ENCODE data around the gene PXMP2. TPM values are rescaled to one million over a fixed set of nuclear protein-coding genes. Genes with fewer than 3 reads are reported as not detected.
"Not testable (repeated sequence)": the region's sequence is repeated elsewhere in the genome, so short reads cannot be mapped to it uniquely, and the experiment has no call there.

PXMP2 gene
- total RNA-seq, 4 donors from 2014 or later: 25.7 to 57.6 (median 38.4) TPM

DNA sequence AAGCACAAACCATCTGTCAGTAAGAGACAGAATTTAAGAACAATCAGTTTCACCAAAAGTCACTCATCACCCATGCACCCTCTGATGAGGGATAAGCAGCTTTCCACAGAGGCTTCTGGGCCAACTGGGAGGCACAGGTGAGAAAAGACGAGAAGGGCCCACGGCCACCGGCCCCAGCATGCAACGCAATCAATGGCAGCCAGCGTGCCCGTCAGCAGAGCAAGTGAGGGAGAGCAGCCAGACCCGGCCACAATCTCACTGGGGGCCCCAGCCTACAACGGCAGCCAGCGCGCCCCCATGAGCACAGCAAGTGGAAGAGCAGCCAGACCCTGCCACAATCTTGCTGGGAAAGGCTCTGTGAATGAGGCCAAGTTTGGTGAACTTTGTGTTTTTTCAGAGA is 60.9 kb downstream of the PXMP2 start:
- DNase-seq: no peak
- Histone ChIP-seq H3K27me3 (no peaks in the 10 kb centered on the region), H3K4me1 (no peaks in the 10 kb centered on the region), H3K36me3 (peaks cover 65 to 71% of the 10 kb centered on the region in 2 donors), H3K9me3 (no peaks in the 10 kb centered on the region), H3K27ac (no peak overlapping the region), H3K4me3 (replicated peaks in 1 of 3) (no peak overlapping the region)
- 91 to 98% methylated on average over 7 to 10 of the region's 10 CpGs for WGBS, 2 donors
- TF ChIP-seq, protein P1, sequence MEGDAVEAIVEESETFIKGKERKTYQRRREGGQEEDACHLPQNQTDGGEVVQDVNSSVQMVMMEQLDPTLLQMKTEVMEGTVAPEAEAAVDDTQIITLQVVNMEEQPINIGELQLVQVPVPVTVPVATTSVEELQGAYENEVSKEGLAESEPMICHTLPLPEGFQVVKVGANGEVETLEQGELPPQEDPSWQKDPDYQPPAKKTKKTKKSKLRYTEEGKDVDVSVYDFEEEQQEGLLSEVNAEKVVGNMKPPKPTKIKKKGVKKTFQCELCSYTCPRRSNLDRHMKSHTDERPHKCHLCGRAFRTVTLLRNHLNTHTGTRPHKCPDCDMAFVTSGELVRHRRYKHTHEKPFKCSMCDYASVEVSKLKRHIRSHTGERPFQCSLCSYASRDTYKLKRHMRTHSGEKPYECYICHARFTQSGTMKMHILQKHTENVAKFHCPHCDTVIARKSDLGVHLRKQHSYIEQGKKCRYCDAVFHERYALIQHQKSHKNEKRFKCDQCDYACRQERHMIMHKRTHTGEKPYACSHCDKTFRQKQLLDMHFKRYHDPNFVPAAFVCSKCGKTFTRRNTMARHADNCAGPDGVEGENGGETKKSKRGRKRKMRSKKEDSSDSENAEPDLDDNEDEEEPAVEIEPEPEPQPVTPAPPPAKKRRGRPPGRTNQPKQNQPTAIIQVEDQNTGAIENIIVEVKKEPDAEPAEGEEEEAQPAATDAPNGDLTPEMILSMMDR (IDR thresholded peaks at IDR 0.05): no peak
- no peak for TF ChIP-seq POLR2A (IDR thresholded peaks at IDR 0.05)
- intact Hi-C loops (cut with DNase I): no loop called here

- H3K4me1 ChIP-seq; intact Hi-C loops (cut with DNase I); H3K9me3 ChIP-seq; DNase-seq; H3K27me3 ChIP-seq; H3K27ac ChIP-seq; H3K4me3 ChIP-seq (replicated peaks in 1 of 3): not testable (repeated sequence)
- peaks cover 22 to 48% of the 10 kb centered on the region in 2 donors for H3K36me3 ChIP-seq
- 94 to 97% methylated on average over 7 of the region's 7 CpGs for WGBS, 2 donors
Measured at GRCh38 chr12:132753670-132754069, 66.3 kb downstream of the PXMP2 start.

- no peaks in the 10 kb centered on the region for H3K9me3 ChIP-seq
- no peak for TF ChIP-seq POLR2A (IDR thresholded peaks at IDR 0.05)
- TF ChIP-seq, protein P1 (IDR thresholded peaks at IDR 0.05): no peak
- no peaks in the 10 kb centered on the region for H3K4me1 ChIP-seq
- peaks cover 15 to 41% of the 10 kb centered on the region in 2 donors for H3K36me3 ChIP-seq
- intact Hi-C loops (cut with DNase I): no loop called here
- 89% methylated on average over 14 of the region's 14 CpGs for WGBS, 2 donors
- no peak for DNase-seq
- H3K27ac ChIP-seq: no peak overlapping the region
- no peaks in the 10 kb centered on the region for H3K27me3 ChIP-seq
- H3K4me3 ChIP-seq (replicated peaks in 1 of 3): no peak overlapping the region
Measured at GRCh38 chr12:132754160-132754932, 67.0 kb downstream of the PXMP2 start.

Small RNA genes lying within 50 kb of the gene (small RNA-seq; reads per million reads assigned to genes)
- not detected for gene RNA5SP379

Other genes starting within 250 kb of the PXMP2 start
- gene FBRSL1, start 197.4 kb upstream of the PXMP2 start, total RNA-seq: 10 to 100 TPM in 2 of 4 donors, 1 to 10 TPM in 2; 9.2 to 19.7 (median 12.0) TPM
- gene LRCOL1, start 77.0 kb upstream of the PXMP2 start, total RNA-seq: 1 to 10 TPM in 2 of 4 donors, under 1 TPM in 1, not detected in 1; 0.89 to 3.2 (median 3.2) TPM
- gene P2RX2, start 68.8 kb upstream of the PXMP2 start, total RNA-seq: under 1 TPM in 1 of 4 donors, not detected in 3; 0.45 TPM
- 10 to 100 TPM; 19.2 to 28.1 (median 23.9) TPM for gene POLE, start 245 bp upstream of the PXMP2 start, total RNA-seq
- gene PGAM5, start 23.3 kb downstream of the PXMP2 start, total RNA-seq: 10 to 100 TPM; 21.6 to 45.8 (median 26.0) TPM
- gene ANKLE2, start 74.2 kb downstream of the PXMP2 start, total RNA-seq: 10 to 100 TPM; 50.7 to 70.7 (median 55.3) TPM
- 100 to 1,000 TPM in 2 of 4 donors, 10 to 100 TPM in 2; 73.8 to 106 (median 88.8) TPM for gene GOLGA3, start 141.3 kb downstream of the PXMP2 start, total RNA-seq
- gene CHFR, start 200.0 kb downstream of the PXMP2 start, total RNA-seq: 10 to 100 TPM; 21.8 to 40.6 (median 27.7) TPM

Data from thyroid gland (tissue), 4 donors.